D721Med (cell line): ENCODE measurements around the gene OLA1.

Experiments
- DNase-seq: peaks from one replicate; pipeline ENCODE4 v3.0.0; 2011; ENCODE audit warnings: low spot score; ENCODE audit not compliant: insufficient read length
- FAIRE-seq: peaks from 2 replicates; lab custom pipeline; 2011; peaks lifted over from hg19 to GRCh38; lab: Jason Lieb, UNC
- CTCF ChIP-seq: IDR thresholded peaks from 2 replicates; pipeline ENCODE4 v1.5.1; 2012; ENCODE audit warnings: mild to moderate bottlenecking, control low read depth; ENCODE audit not compliant: insufficient read depth; ENCODE audit errors: missing control alignments

OLA1 gene

GRCh38 chr2:174149530-174149929 lies 98.8 kb downstream of the OLA1 start:
- no peak for TF ChIP-seq CTCF
- FAIRE-seq (no peak), DNase-seq (no peak)

- TF ChIP-seq CTCF, result no peak
- DNase-seq, result no peak
- no peak for FAIRE-seq
These were observed 99.5 kb downstream of the OLA1 start for GRCh38 chr2:174148833-174149232.

- TF ChIP-seq CTCF, result no peak
- DNase-seq (no peak), FAIRE-seq (no peak)
These were observed 102.5 kb downstream of the OLA1 start for GRCh38 chr2:174145827-174146226.

- FAIRE-seq (no peak), DNase-seq (no peak)
- TF ChIP-seq CTCF, result no peak
These were observed 106.0 kb downstream of the OLA1 start for GRCh38 chr2:174142290-174142689.

GRCh38 chr2:174138161-174138560 lies 110.2 kb downstream of the OLA1 start:
- no peak for FAIRE-seq
- DNase-seq, result no peak
- no peak for TF ChIP-seq CTCF

GRCh38 chr2:174135981-174136380 lies 112.4 kb downstream of the OLA1 start:
- no peak for FAIRE-seq
- DNase-seq, result no peak
- no peak for TF ChIP-seq CTCF

GRCh38 chr2:174125090-174125489 lies 123.2 kb downstream of the OLA1 start:
- FAIRE-seq, result no peak
- DNase-seq, result no peak
- TF ChIP-seq CTCF, result no peak
